HFFc6 (cell line): ENCODE results near the gene ZC3H7B. TPM values are rescaled to one million over a fixed set of nuclear protein-coding genes. Genes with fewer than 3 reads are reported as not detected.
A peak's percentile ranks its signal among the peaks of the same experiment; 100 is the strongest.

ENCODE experiments used
- DNase-seq: peaks from one replicate; pipeline ENCODE4 v3.0.0-alpha.2; 2018
- H3K27ac Mint-ChIP-seq: 2 replicates; pipeline ENCODE4 v1.8.0; 2020; ENCODE audit warnings: mild to moderate bottlenecking, mixed read lengths
- H3K27me3 Mint-ChIP-seq: 2 replicates; pipeline ENCODE4 v1.8.0; 2021; ENCODE audit warnings: mild to moderate bottlenecking, moderate library complexity, mixed read lengths; ENCODE audit not compliant: insufficient read depth
- H3K36me3 Mint-ChIP-seq: 2 replicates; pipeline ENCODE4 v1.8.0; 2021; ENCODE audit warnings: low read depth, mixed read lengths
- H3K4me1 Mint-ChIP-seq: 2 replicates; pipeline ENCODE4 v1.8.0; 2020; ENCODE audit warnings: low read depth, mixed read lengths
- H3K4me3 Mint-ChIP-seq: 2 replicates; pipeline ENCODE4 v1.8.0; 2020; ENCODE audit warnings: mild to moderate bottlenecking, moderate library complexity, mixed read lengths
- H3K9me3 Mint-ChIP-seq: 2 replicates; pipeline ENCODE4 v1.8.0; 2020; ENCODE audit warnings: mild to moderate bottlenecking, mixed read lengths
- CTCF ChIP-seq: fragments of 200-600 bp; sonication (generic); IDR thresholded peaks from 2 replicates; pipeline ENCODE4 v1.5.0; 2021; ENCODE audit warnings: antibody characterized with exemption, mild to moderate bottlenecking
- total RNA-seq, 6 experiments: library from RNA; stranded (reverse); fragmentation: NEBNext Ultra II Directional; extraction: Animal tissue kit (Norgen Biotek cat#: 25700); gene quantifications; 2 replicates in 1 of 6; 3 replicates in 5 of 6; pipeline ENCODE4 v1.2.3, GENCODE V29; 2021

The ZC3H7B gene
- total RNA-seq, 6 experiments from 2014 or later, result 108 to 137 (median 130) TPM

GRCh38 chr22:41302021-41302767 is 869 bp downstream of the ZC3H7B start:
- peak overlapping the region; percentile 88 for H3K4me3 Mint-ChIP-seq
- no peaks in the 10 kb centered on the region; the same call in 1 of the 2 replicates for H3K9me3 Mint-ChIP-seq
- peaks cover 39% of the 10 kb centered on the region for H3K4me1 Mint-ChIP-seq
- no peak for TF ChIP-seq CTCF
- peak overlapping the region; percentile 62 for H3K27ac Mint-ChIP-seq
- H3K36me3 Mint-ChIP-seq, result peaks cover 23% of the 10 kb centered on the region
- no peak for DNase-seq
- no peaks in the 10 kb centered on the region for H3K27me3 Mint-ChIP-seq

- H3K27ac Mint-ChIP-seq, result peak overlapping the region; percentile 62
- DNase-seq, result no peak
- no peaks in the 10 kb centered on the region for H3K27me3 Mint-ChIP-seq
- H3K9me3 Mint-ChIP-seq, result no peaks in the 10 kb centered on the region; the same call in 1 of the 2 replicates
- H3K4me3 Mint-ChIP-seq, result peak overlapping the region; percentile 88
- peaks cover 46% of the 10 kb centered on the region for H3K4me1 Mint-ChIP-seq
- TF ChIP-seq CTCF, result no peak
- peaks cover 29% of the 10 kb centered on the region for H3K36me3 Mint-ChIP-seq
These were observed 1.5 kb downstream of the ZC3H7B start for GRCh38 chr22:41302811-41303210.

GRCh38 chr22:41305646-41306045 is 4.3 kb downstream of the ZC3H7B start:
- peaks cover 53% of the 10 kb centered on the region for H3K4me1 Mint-ChIP-seq
- no peak for TF ChIP-seq CTCF
- peak; percentile 87 for DNase-seq
- H3K4me3 Mint-ChIP-seq, result peak overlapping the region; percentile 55
- no peaks in the 10 kb centered on the region; the same call in 1 of the 2 replicates for H3K9me3 Mint-ChIP-seq
- H3K27me3 Mint-ChIP-seq, result no peaks in the 10 kb centered on the region
- H3K36me3 Mint-ChIP-seq, result peaks cover 40% of the 10 kb centered on the region
- peak overlapping the region; percentile 75 for H3K27ac Mint-ChIP-seq

- Mint-ChIP-seq H3K4me1 (peaks cover 55% of the 10 kb centered on the region), H3K4me3 (peak overlapping the region; percentile 65), H3K27me3 (no peaks in the 10 kb centered on the region; the same call in 1 of the 2 replicates), H3K36me3 (peaks cover 49% of the 10 kb centered on the region), H3K9me3 (no peaks in the 10 kb centered on the region; the same call in 1 of the 2 replicates), H3K27ac (peak overlapping the region; percentile 95)
- DNase-seq, result peak; percentile 86
- TF ChIP-seq CTCF, result no peak
These were observed 6.7 kb downstream of the ZC3H7B start for GRCh38 chr22:41308054-41308453.

- Mint-ChIP-seq H3K36me3 (peaks cover 49% of the 10 kb centered on the region), H3K27ac (peak overlapping the region; percentile 95), H3K4me1 (peaks cover 50% of the 10 kb centered on the region), H3K9me3 (no peaks in the 10 kb centered on the region; the same call in 1 of the 2 replicates), H3K4me3 (no peak overlapping the region), H3K27me3 (no peaks in the 10 kb centered on the region; the same call in 1 of the 2 replicates)
- no peak for DNase-seq
- no peak for TF ChIP-seq CTCF
These were observed 7.2 kb downstream of the ZC3H7B start for GRCh38 chr22:41308544-41308947.
